A673 (cell line): ENCODE measurements around the gene CHST2.

ENCODE experiments used
- CTCF ChIP-seq: fragments of 300-800, 200-600 bp; sonication (generic); conservative IDR thresholded peaks from 2 replicates; pipeline ENCODE4 v1.5.1; 2017; ENCODE audit warnings: low read depth, mild to moderate bottlenecking, antibody characterized with exemption, low read length, moderate library complexity, mixed read lengths
- EZH2 ChIP-seq: fragments of 200-600 bp; sonication (generic); IDR thresholded peaks from 2 replicates; pipeline ENCODE4 v1.6.1; 2017; ENCODE audit warnings: borderline replicate concordance, low read depth, mild to moderate bottlenecking, mixed read lengths, antibody characterized with exemption, low read length; ENCODE audit not compliant: poor library complexity, severe bottlenecking

GRCh38 chr3:143173242-143173641, 53.7 kb downstream of the CHST2 start:
- TF ChIP-seq CTCF (no peak), EZH2 (no peak)
